ENCODE results near the gene PLAGL1. TPM values are rescaled to one million over a fixed set of nuclear protein-coding genes. Genes with fewer than 3 reads are reported as not detected.
"Not testable (repeated sequence)": the region's sequence is repeated elsewhere in the genome, so short reads cannot be mapped to it uniquely, and the experiment has no call there.

PLAGL1 gene
- total RNA-seq, 1 donor from 2014 or later, result 29.7 TPM

GRCh38 chr6:144047688-144048087, 39.6 kb upstream of the PLAGL1 start:
- TF ChIP-seq CTCF (conservative IDR thresholded peaks at IDR 0.05), result no peak
- H3K9me3 Mint-ChIP-seq, result peaks cover 12% of the 10 kb centered on the region
- no peak overlapping the region for H3K27ac Mint-ChIP-seq (ENCODE audit: unreplicated experiment)
- no peak overlapping the region for H3K4me3 Mint-ChIP-seq
- peaks cover 4% of the 10 kb centered on the region for H3K36me3 Mint-ChIP-seq (ENCODE audit: low read depth)
- DNase-seq (ENCODE audit: low read depth, low spot score), result no peak
- peaks cover 4% of the 10 kb centered on the region for H3K27me3 Mint-ChIP-seq (ENCODE audit: low read depth)
- H3K4me1 Mint-ChIP-seq, result no peaks in the 10 kb centered on the region

- peaks cover 13% of the 10 kb centered on the region for H3K9me3 Mint-ChIP-seq
- DNase-seq (ENCODE audit: low read depth, low spot score); H3K27ac Mint-ChIP-seq (ENCODE audit: unreplicated experiment); H3K4me3 Mint-ChIP-seq; H3K27me3 Mint-ChIP-seq (ENCODE audit: low read depth); H3K36me3 Mint-ChIP-seq (ENCODE audit: low read depth); H3K4me1 Mint-ChIP-seq: not testable (repeated sequence)
Observed at GRCh38 chr6:144046672-144047071, 38.6 kb upstream of the PLAGL1 start.

GRCh38 chr6:144044989-144045388, 36.9 kb upstream of the PLAGL1 start:
- not testable (repeated sequence) for DNase-seq (ENCODE audit: low read depth, low spot score); H3K27ac Mint-ChIP-seq (ENCODE audit: unreplicated experiment); H3K4me3 Mint-ChIP-seq; H3K4me1 Mint-ChIP-seq; H3K27me3 Mint-ChIP-seq (ENCODE audit: low read depth); H3K36me3 Mint-ChIP-seq (ENCODE audit: low read depth)
- peaks cover 14% of the 10 kb centered on the region for H3K9me3 Mint-ChIP-seq

- no peak overlapping the region for H3K27ac Mint-ChIP-seq (ENCODE audit: unreplicated experiment)
- peaks cover 12% of the 10 kb centered on the region for H3K4me1 Mint-ChIP-seq
- DNase-seq (ENCODE audit: low read depth, low spot score), result no peak
- H3K27me3 Mint-ChIP-seq (ENCODE audit: low read depth), result no peaks in the 10 kb centered on the region
- TF ChIP-seq CTCF (conservative IDR thresholded peaks at IDR 0.05), result no peak
- H3K9me3 Mint-ChIP-seq, result peaks cover 5% of the 10 kb centered on the region
- no peaks in the 10 kb centered on the region for H3K36me3 Mint-ChIP-seq (ENCODE audit: low read depth)
- no peak overlapping the region for H3K4me3 Mint-ChIP-seq
Observed at GRCh38 chr6:144036835-144037195, 28.8 kb upstream of the PLAGL1 start.

GRCh38 chr6:144036064-144036834, 28.2 kb upstream of the PLAGL1 start:
- H3K9me3 Mint-ChIP-seq, result peaks cover 3% of the 10 kb centered on the region
- no peak overlapping the region for H3K4me3 Mint-ChIP-seq
- H3K27ac Mint-ChIP-seq (ENCODE audit: unreplicated experiment), result no peak overlapping the region
- H3K4me1 Mint-ChIP-seq, result peaks cover 12% of the 10 kb centered on the region
- H3K27me3 Mint-ChIP-seq (ENCODE audit: low read depth), result no peaks in the 10 kb centered on the region
- DNase-seq (ENCODE audit: low read depth, low spot score), result no peak
- no peaks in the 10 kb centered on the region for H3K36me3 Mint-ChIP-seq (ENCODE audit: low read depth)
- TF ChIP-seq CTCF (conservative IDR thresholded peaks at IDR 0.05), result no peak

- DNase-seq (ENCODE audit: low read depth, low spot score), result no peak
- Mint-ChIP-seq H3K4me3 (no peak overlapping the region), H3K27ac (ENCODE audit: unreplicated experiment) (no peak overlapping the region), H3K9me3 (peaks cover 8% of the 10 kb centered on the region), H3K27me3 (ENCODE audit: low read depth) (peaks cover 3% of the 10 kb centered on the region), H3K4me1 (peaks cover 12% of the 10 kb centered on the region), H3K36me3 (ENCODE audit: low read depth) (no peaks in the 10 kb centered on the region)
- no peak for TF ChIP-seq CTCF (conservative IDR thresholded peaks at IDR 0.05)
Observed at GRCh38 chr6:144035416-144035815, 27.4 kb upstream of the PLAGL1 start.
